Adrenal gland (tissue), 12 donors: ENCODE measurements around the gene PTPN7. TPM values are rescaled to one million over a fixed set of nuclear protein-coding genes. Genes with fewer than 3 reads are reported as not detected.
"Not testable (repeated sequence)": the region's sequence is repeated elsewhere in the genome, so short reads cannot be mapped to it uniquely, and the experiment has no call there.

ENCODE experiments used
- DNase-seq, 7 donors: peaks; one replicate each; pipeline ENCODE4 v3.0.0-alpha.2; 2019 to 2020
- H3K27ac ChIP-seq, 5 donors: fragments of 200-600 bp; sonication (generic) in 4 of 5; 1 replicate in 3 of 5; 2 replicates in 2 of 5; pipeline versions ENCODE4 v1.5.1 to v1.8.0; 2016 to 2020; ENCODE audit warnings: mild to moderate bottlenecking in 1 of 5
- H3K27me3 ChIP-seq: fragments of 200-600 bp; 2 replicates; pipeline ENCODE4 v1.8.0; 2021
- H3K36me3 ChIP-seq, 2 donors: fragments of 200-600 bp; replicated peaks in 1 of 2; 1 replicate in 1 of 2; 2 replicates in 1 of 2; pipeline versions ENCODE4 v1.5.1 to v1.8.0; 2018 to 2022
- H3K4me1 ChIP-seq, 2 donors: fragments of 200-600 bp; replicated peaks in 1 of 2; 1 replicate in 1 of 2; 2 replicates in 1 of 2; pipeline versions ENCODE4 v1.5.1 to v1.8.0; 2018 to 2021
- H3K4me3 ChIP-seq, 4 donors: fragments of 200-600 bp; sonication (generic) in 3 of 4; one replicate each; pipeline ENCODE4 v1.5.1; 2016 to 2018
- H3K9me3 ChIP-seq, 3 donors: fragments of 200-600 bp; sonication (generic) in 1 of 3; replicated peaks in 1 of 3; 1 replicate in 2 of 3; 2 replicates in 1 of 3; pipeline versions ENCODE4 v1.5.1 to v1.8.0; 2016 to 2021
- CTCF ChIP-seq, 6 experiments: fragments of 450-650 bp in 4 of 6; fragments of 200-600 bp in 2 of 6; sonication (generic) in 1 of 6; IDR thresholded peaks; 1 replicate in 5 of 6; 2 replicates in 1 of 6; pipeline versions ENCODE4 v1.5.1 to v1.8.0; 2016 to 2021; ENCODE audit warnings: antibody characterized with exemption in 6 of 6, mild to moderate bottlenecking in 2 of 6, moderate library complexity in 1 of 6
- POLR2A ChIP-seq, 2 donors: fragments of 450-650 bp; IDR thresholded peaks; one replicate each; pipeline ENCODE4 v1.6.1; 2017; ENCODE audit warnings: antibody characterized with exemption in 2 of 2, mild to moderate bottlenecking in 2 of 2, moderate library complexity in 1 of 2
- WGBS, 4 donors: extraction: QIAGEN DNeasy Blood & Tissue Kit in 2 of 4; methylation state at CpG; one replicate each; pipeline versions ENCODE4 v1.1.5 to v1.1.7; 2013 to 2017; 5-methylcytosine and 5-hydroxymethylcytosine counted together
- intact Hi-C, 2 donors: fragments of 100-400 bp; cut with DNase I; formaldehyde crosslinking; loops; one replicate each; pipeline versions ENCODE4 v1.14.1 to v1.15.0; 2022 to 2023
- polyA plus RNA-seq, 3 donors: library from polyadenylated mRNA; stranded (reverse); fragments of 200-250 nt in 2 of 3; fragments of 350-450 nt in 1 of 3; fragmentation: Illumina TruSeq in 1 of 3; extraction: RNeasy Lipid Tissue Mini Kit (QIAGEN cat#74804) in 1 of 3; gene quantifications; one replicate each; pipeline ENCODE4 v1.2.3, GENCODE V29; 2013 to 2014
- total RNA-seq, 9 donors: library from RNA; depleted of rRNA in 4 of 9; stranded (reverse); fragments of >200 nt in 4 of 9; fragments of 120-200 nt in 1 of 9; fragmentation: NEBNext Ultra II Directional in 1 of 9; extraction: Animal tissue kit (Norgen Biotek cat#: 25700) in 1 of 9; gene quantifications; one replicate each; pipeline versions ENCODE4 v1.1.0 to v1.2.4, GENCODE V29; 2013 to 2023
- donor health status: healthy with polysubstance abuse.
- donor health status: Bipolar disorder and iron deficiency.
- donor health status: DM: yes; HTN: yes; CAD: no.
- donor health status: DM: no; HTN: no; CAD: no.
- donor health status: DM: no; HTN: no; CAD: no.
- donor health status: DM: yes; HTN: yes; CAD: no.

The PTPN7 gene
- total and polyA plus RNA-seq, 12 donors: 2.5 to 45.4 (median 17.1) TPM

GRCh38 chr1:202193614-202194327 lies 33.4 kb upstream of the PTPN7 start, which contains the start of gene LGR6:
TSS of gene LGR6 (plus strand) at chr1:202193799. CDS start at chr1:202193990, 191 bp downstream.
- TF ChIP-seq CTCF (IDR thresholded peaks at IDR 0.05) (peak in 2 of 6 experiments; percentile 10 to 22), POLR2A (IDR thresholded peaks at IDR 0.05) (no peak)
- DNase-seq: no peak
- no peaks in the 10 kb centered on the region for H3K9me3 ChIP-seq
- peak within 1 kb of the TSS in 1 of 4 donors; percentile 19 for H3K4me3 ChIP-seq
- H3K27me3 ChIP-seq: peaks cover 29% of the 10 kb centered on the region
- 2 to 11% (median 3%) methylated on average over 6 to 61 of the region's 61 CpGs for WGBS, 4 donors
- H3K27ac ChIP-seq: no peak within 1 kb of the TSS
- no peaks in the 10 kb centered on the region for H3K36me3 ChIP-seq
- intact Hi-C loops: loop anchor here (2.0 kb wide), 1 partner anchor 121 kb away; no protein-coding TSS in a partner anchor
- H3K4me1 ChIP-seq: peaks cover 0 to 8% of the 10 kb centered on the region in 2 donors

- peak overlapping the region in 1 of 4 donors; percentile 19 for H3K4me3 ChIP-seq
- no peak for TF ChIP-seq POLR2A (IDR thresholded peaks at IDR 0.05)
- TF ChIP-seq CTCF (IDR thresholded peaks at IDR 0.05): peak; percentile 54 to 75 (median 71)
- no peaks in the 10 kb centered on the region for H3K36me3 ChIP-seq
- peaks cover 29% of the 10 kb centered on the region for H3K27me3 ChIP-seq
- H3K27ac ChIP-seq: no peak overlapping the region
- DNase-seq: peak in 6 of 7 donors; percentile 49 to 75 (median 68)
- intact Hi-C loops: loop anchor here (2.0 kb wide), 1 partner anchor 122 kb away; no protein-coding TSS in a partner anchor
- WGBS, 4 donors: 27 to 38% (median 30%) methylated on average over 7 to 18 of the region's 18 CpGs
- no peaks in the 10 kb centered on the region for H3K9me3 ChIP-seq
- H3K4me1 ChIP-seq: peaks cover 0 to 8% of the 10 kb centered on the region in 2 donors
These were observed 32.6 kb upstream of the PTPN7 start for GRCh38 chr1:202192770-202193613.

GRCh38 chr1:202191391-202191790 lies 31.0 kb upstream of the PTPN7 start:
- DNase-seq, intact Hi-C loops, H3K36me3 ChIP-seq, H3K4me1 ChIP-seq, H3K9me3 ChIP-seq, H3K27ac ChIP-seq, H3K4me3 ChIP-seq: not testable (repeated sequence)
- peaks cover 29% of the 10 kb centered on the region for H3K27me3 ChIP-seq
- WGBS, 4 donors: 62 to 89% (median 78%) methylated on average over 3 to 15 of the region's 33 CpGs

GRCh38 chr1:202189918-202190715 lies 29.7 kb upstream of the PTPN7 start:
- Histone ChIP-seq H3K9me3 (no peaks in the 10 kb centered on the region), H3K4me3 (no peak overlapping the region), H3K27me3 (peaks cover 24% of the 10 kb centered on the region), H3K36me3 (no peaks in the 10 kb centered on the region), H3K4me1 (peaks cover 0 to 8% of the 10 kb centered on the region in 2 donors), H3K27ac (no peak overlapping the region)
- no peak for DNase-seq
- intact Hi-C loops: loop anchor here in 1 of 2 donors (10.0 kb wide), 1 partner anchor 525 kb away; the partner anchor contains the start of gene SYT2
- 72 to 92% (median 81%) methylated on average over 6 to 7 of the region's 7 CpGs for WGBS, 4 donors
- TF ChIP-seq POLR2A (IDR thresholded peaks at IDR 0.05): no peak
- TF ChIP-seq CTCF (IDR thresholded peaks at IDR 0.05): no peak
